CD14-positive monocyte (primary cell): Measurements from ENCODE around the gene GALR2. TPM values are rescaled to one million over a fixed set of nuclear protein-coding genes. Genes with fewer than 3 reads are reported as not detected.

Experiments
- DNase-seq, 3 donors: peaks; one replicate each; pipeline ENCODE4 v3.0.0-alpha.2; 2011 to 2022
- H2AFZ ChIP-seq: 2 replicates; pipeline ENCODE4 v1.6.0; 2012; ENCODE audit warnings: mild to moderate bottlenecking, low read depth, low read length, inconsistent platforms; ENCODE audit not compliant: insufficient read depth, poor library complexity, severe bottlenecking
- H3K27ac ChIP-seq, 2 donors: 1 replicate in 1 of 2; 2 replicates in 1 of 2; pipeline ENCODE4 v1.5.1; 2012 to 2013; ENCODE audit warnings: low read length in 2 of 2, control low read depth in 1 of 2, inconsistent platforms in 1 of 2, low read depth in 1 of 2, mild to moderate bottlenecking in 1 of 2
- H3K27me3 ChIP-seq, 2 donors: one replicate each; pipeline versions ENCODE4 v1.6.0 to v1.6.1; 2011 to 2013; ENCODE audit warnings: low read length in 2 of 2; ENCODE audit not compliant: control insufficient read depth in 2 of 2, insufficient read depth in 2 of 2
- H3K36me3 ChIP-seq, 2 donors: replicated peaks in 1 of 2; 1 replicate in 1 of 2; 2 replicates in 1 of 2; pipeline versions ENCODE4 v1.5.1 to v1.6.1; 2012 to 2013; ENCODE audit warnings: low read length in 2 of 2, control low read depth in 1 of 2, inconsistent platforms in 1 of 2, mild to moderate bottlenecking in 1 of 2; ENCODE audit not compliant: insufficient read depth in 2 of 2, control insufficient read depth in 1 of 2
- H3K4me1 ChIP-seq, 2 donors: 1 replicate in 1 of 2; 2 replicates in 1 of 2; pipeline versions ENCODE4 v1.5.1 to v1.6.1; 2012 to 2013; ENCODE audit warnings: low read length in 2 of 2, control low read depth in 1 of 2, inconsistent platforms in 1 of 2, mild to moderate bottlenecking in 1 of 2, moderate library complexity in 1 of 2; ENCODE audit not compliant: insufficient read depth in 2 of 2, control insufficient read depth in 1 of 2
- H3K4me2 ChIP-seq: replicated peaks from 2 replicates; pipeline ENCODE3; 2012; ENCODE audit warnings: low read length, moderate library complexity, mild to moderate bottlenecking; ENCODE audit not compliant: poor library complexity, severe bottlenecking; ENCODE audit errors: extremely low read depth
- H3K4me3 ChIP-seq, 3 experiments: fragments of 200-600 bp in 1 of 3; sonication (generic) in 1 of 3; replicated peaks in 1 of 3; 1 replicate in 2 of 3; 2 replicates in 1 of 3; pipeline ENCODE4 v1.5.1; 2011 to 2013; ENCODE audit warnings: low read length in 3 of 3, mild to moderate bottlenecking in 3 of 3, control low read depth in 2 of 3, low read depth in 2 of 3, inconsistent platforms in 1 of 3, moderate library complexity in 1 of 3
- H3K79me2 ChIP-seq: 2 replicates; pipeline ENCODE4 v1.6.0; 2012; ENCODE audit warnings: mild to moderate bottlenecking, control low read depth, inconsistent platforms, low read length, moderate library complexity; ENCODE audit not compliant: insufficient read depth
- H3K9ac ChIP-seq: 2 replicates; pipeline ENCODE4 v1.6.0; 2017; ENCODE audit warnings: low read length, mild to moderate bottlenecking; ENCODE audit not compliant: insufficient read depth, poor library complexity, severe bottlenecking
- H3K9me3 ChIP-seq, 2 donors: replicated peaks in 1 of 2; 1 replicate in 1 of 2; 2 replicates in 1 of 2; pipeline versions ENCODE4 v1.5.1 to v1.6.1; 2012 to 2013; ENCODE audit warnings: low read length in 2 of 2, control low read depth in 1 of 2; ENCODE audit not compliant: control insufficient read depth in 1 of 2, insufficient read depth in 1 of 2
- H4K20me1 ChIP-seq: 2 replicates; pipeline ENCODE4 v1.6.0; 2012; ENCODE audit warnings: mild to moderate bottlenecking, low read length, control low read depth, moderate library complexity; ENCODE audit not compliant: insufficient read depth
- H3K27ac Mint-ChIP-seq, 7 donors: one replicate each; pipeline ENCODE4 v1.8.0; 2020; ENCODE audit warnings: mild to moderate bottlenecking in 7 of 7, mixed read lengths in 7 of 7, moderate library complexity in 6 of 7, inconsistent platforms in 2 of 7
- H3K27me3 Mint-ChIP-seq, 3 donors: one replicate each; pipeline ENCODE4 v1.8.0; 2021 to 2022; ENCODE audit warnings: low read depth in 3 of 3, mild to moderate bottlenecking in 3 of 3, mixed read lengths in 3 of 3, moderate library complexity in 3 of 3, inconsistent platforms in 1 of 3
- H3K36me3 Mint-ChIP-seq, 2 donors: one replicate each; pipeline ENCODE4 v1.8.0; 2020; ENCODE audit warnings: mixed read lengths in 2 of 2, inconsistent platforms in 1 of 2, mild to moderate bottlenecking in 1 of 2
- H3K4me1 Mint-ChIP-seq: one replicate; pipeline ENCODE4 v1.8.0; 2020; ENCODE audit warnings: mild to moderate bottlenecking, mixed read lengths
- H3K4me3 Mint-ChIP-seq, 2 donors: one replicate each; pipeline ENCODE4 v1.8.0; 2020; ENCODE audit warnings: mild to moderate bottlenecking in 2 of 2, mixed read lengths in 2 of 2, moderate library complexity in 1 of 2
- H3K9me3 Mint-ChIP-seq, 7 donors: one replicate each; pipeline ENCODE4 v1.8.0; 2020 to 2022; ENCODE audit warnings: mixed read lengths in 7 of 7, mild to moderate bottlenecking in 6 of 7, moderate library complexity in 6 of 7, inconsistent platforms in 2 of 7
- WGBS: methylation state at CpG from one replicate; pipeline ENCODE4 v1.1.5; 2013; ENCODE audit warnings: missing lambda C conversion rate; ENCODE audit not compliant: insufficient coverage; 5-methylcytosine and 5-hydroxymethylcytosine counted together
- intact Hi-C, 2 donors: fragments of 100-400 bp; cut with micrococcal nuclease; formaldehyde crosslinking; loops; one replicate each; pipeline versions ENCODE4 v1.15.0 to v1.15.1; 2023
- polyA plus RNA-seq, 3 donors: library from polyadenylated mRNA; depleted of rRNA in 1 of 3; unstranded in 2 of 3; stranded (reverse) in 1 of 3; fragments of 300-500 nt in 2 of 3; fragments of >200 nt in 1 of 3; fragmentation: Illumina TruSeq in 2 of 3; gene quantifications; 1 replicate in 2 of 3; 2 replicates in 1 of 3; pipeline ENCODE4 v1.2.3, GENCODE V29; 2012 to 2021
- TF ChIP-seq, protein P1 (sequence below): fragments of 200-600 bp; IDR thresholded peaks from one replicate; pipeline ENCODE4 v1.8.0; 2022; ENCODE audit warnings: antibody characterized with exemption, mild to moderate bottlenecking

GALR2 gene
- polyA plus RNA-seq, 3 donors: 0.22 to 4.8 (median 1.1) TPM

DNA sequence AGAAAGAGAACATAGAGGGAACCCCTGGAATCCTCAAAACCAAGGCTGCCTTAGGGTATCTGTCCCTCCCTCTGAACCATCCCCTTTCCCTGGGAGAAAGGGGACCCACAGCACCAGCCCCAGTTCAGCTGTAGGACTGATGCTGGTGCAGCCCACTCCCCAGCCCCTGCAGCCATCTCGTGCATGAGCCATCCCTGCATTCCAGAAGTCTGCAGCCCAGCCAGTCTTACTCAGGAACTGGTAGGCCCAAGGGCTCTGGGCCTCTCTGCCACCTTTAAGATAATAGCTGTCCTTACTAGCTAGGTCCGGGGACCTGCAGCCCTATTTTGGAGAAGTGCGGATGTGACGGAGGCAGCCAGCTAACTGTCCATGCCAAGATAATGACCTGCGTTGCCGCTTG is 41.4 kb upstream of the GALR2 start:
- Mint-ChIP-seq H3K27ac (no peak overlapping the region), H3K27me3 (peaks cover 12 to 14% (median 12%) of the 10 kb centered on the region in 3 donors), H3K4me3 (no peak overlapping the region), H3K9me3 (peaks cover 0 to 6% (median 0%) of the 10 kb centered on the region in 7 donors), H3K4me1 (peaks cover 12% of the 10 kb centered on the region), H3K36me3 (peaks cover 6 to 10% of the 10 kb centered on the region in 2 donors)
- no peaks in the 10 kb centered on the region for H4K20me1 ChIP-seq
- DNase-seq: no peak
- WGBS: 97% methylated on average over 6 of the region's 6 CpGs
- H3K27me3 ChIP-seq: peaks cover 0 to 2% of the 10 kb centered on the region in 2 donors
- peaks cover under 1 to 6% of the 10 kb centered on the region in 2 donors for H3K36me3 ChIP-seq
- TF ChIP-seq, protein P1, sequence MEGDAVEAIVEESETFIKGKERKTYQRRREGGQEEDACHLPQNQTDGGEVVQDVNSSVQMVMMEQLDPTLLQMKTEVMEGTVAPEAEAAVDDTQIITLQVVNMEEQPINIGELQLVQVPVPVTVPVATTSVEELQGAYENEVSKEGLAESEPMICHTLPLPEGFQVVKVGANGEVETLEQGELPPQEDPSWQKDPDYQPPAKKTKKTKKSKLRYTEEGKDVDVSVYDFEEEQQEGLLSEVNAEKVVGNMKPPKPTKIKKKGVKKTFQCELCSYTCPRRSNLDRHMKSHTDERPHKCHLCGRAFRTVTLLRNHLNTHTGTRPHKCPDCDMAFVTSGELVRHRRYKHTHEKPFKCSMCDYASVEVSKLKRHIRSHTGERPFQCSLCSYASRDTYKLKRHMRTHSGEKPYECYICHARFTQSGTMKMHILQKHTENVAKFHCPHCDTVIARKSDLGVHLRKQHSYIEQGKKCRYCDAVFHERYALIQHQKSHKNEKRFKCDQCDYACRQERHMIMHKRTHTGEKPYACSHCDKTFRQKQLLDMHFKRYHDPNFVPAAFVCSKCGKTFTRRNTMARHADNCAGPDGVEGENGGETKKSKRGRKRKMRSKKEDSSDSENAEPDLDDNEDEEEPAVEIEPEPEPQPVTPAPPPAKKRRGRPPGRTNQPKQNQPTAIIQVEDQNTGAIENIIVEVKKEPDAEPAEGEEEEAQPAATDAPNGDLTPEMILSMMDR: no peak
- H2AFZ ChIP-seq: no peak overlapping the region
- no peak overlapping the region for H3K4me2 ChIP-seq
- H3K27ac ChIP-seq: no peak overlapping the region
- no peak overlapping the region for H3K9ac ChIP-seq
- H3K4me3 ChIP-seq: no peak overlapping the region
- intact Hi-C loops: no loop called here
- H3K4me1 ChIP-seq: peaks cover 7 to 10% of the 10 kb centered on the region in 2 donors
- no peaks in the 10 kb centered on the region for H3K9me3 ChIP-seq
- no peaks in the 10 kb centered on the region for H3K79me2 ChIP-seq

DNA sequence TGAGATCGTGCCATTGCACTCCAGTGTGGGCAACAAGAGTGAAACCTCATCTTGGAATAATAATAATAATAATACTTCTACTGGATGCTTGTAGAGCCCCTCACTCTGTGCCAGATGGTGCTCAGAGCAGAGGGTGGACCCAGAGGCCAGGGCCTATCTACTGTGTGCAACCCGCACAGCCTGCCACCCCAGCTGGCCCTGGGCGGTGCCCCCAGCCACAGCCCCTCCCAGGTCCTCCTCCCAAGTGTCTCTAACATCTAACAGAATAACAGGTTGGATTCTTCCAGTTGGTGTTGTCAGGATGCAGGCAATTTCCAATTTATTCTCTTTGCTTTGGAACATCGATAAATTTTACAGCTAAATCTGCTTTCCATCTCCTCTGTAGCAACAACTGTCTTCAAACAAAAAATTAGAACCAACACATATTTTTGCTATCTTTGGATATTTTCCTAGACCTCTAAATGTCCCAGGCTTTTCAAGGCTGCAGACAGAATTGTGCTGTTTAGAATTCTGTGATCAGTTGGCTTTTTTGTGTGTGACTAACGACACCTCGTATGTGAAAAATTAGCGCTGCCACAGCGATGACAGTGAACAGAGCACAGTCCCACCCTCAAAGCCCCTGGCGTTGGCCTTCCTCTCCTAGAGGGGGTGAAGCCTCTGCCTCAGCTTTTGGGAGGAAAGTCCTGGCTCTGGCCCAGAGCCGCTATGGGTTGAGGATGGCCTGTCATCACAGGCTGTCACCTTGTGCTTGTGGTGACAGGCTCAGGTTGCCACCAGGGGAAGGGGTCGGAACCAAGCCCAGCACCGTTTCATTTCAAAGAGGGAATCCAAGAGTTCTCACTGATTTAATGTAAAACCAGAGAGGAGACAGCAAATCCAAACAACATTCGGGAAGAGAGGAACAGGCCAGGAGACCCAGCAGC is 39.9 kb upstream of the GALR2 start:
- H3K36me3 Mint-ChIP-seq: peaks cover 21 to 26% of the 10 kb centered on the region in 2 donors
- Histone ChIP-seq H3K27me3 (no peaks in the 10 kb centered on the region), H4K20me1 (no peaks in the 10 kb centered on the region), H3K4me2 (no peak overlapping the region), H3K36me3 (peaks cover 16 to 21% of the 10 kb centered on the region in 2 donors), H3K4me3 (no peak overlapping the region), H3K79me2 (no peaks in the 10 kb centered on the region), H3K27ac (no peak overlapping the region), H3K9me3 (no peaks in the 10 kb centered on the region), H3K4me1 (peaks cover 2 to 4% of the 10 kb centered on the region in 2 donors), H3K9ac (no peak overlapping the region), H2AFZ (no peak overlapping the region)
- H3K9me3 Mint-ChIP-seq: no peaks in the 10 kb centered on the region
- TF ChIP-seq, protein P1: no peak
- intact Hi-C loops: no loop called here
- no peak overlapping the region for H3K27ac Mint-ChIP-seq
- WGBS: 94% methylated on average over 10 of the region's 13 CpGs
- H3K27me3 Mint-ChIP-seq: peaks cover 4 to 6% (median 5%) of the 10 kb centered on the region in 3 donors
- peaks cover 4% of the 10 kb centered on the region for H3K4me1 Mint-ChIP-seq
- no peak for DNase-seq
- no peak overlapping the region for H3K4me3 Mint-ChIP-seq
